Upper lobe of left lung (tissue), 4 donors: Measurements from ENCODE around the gene SUPT3H.

Experiments used
- EP300 ChIP-seq, 4 donors: sonication (generic); formaldehyde crosslinking; IDR thresholded peaks; one replicate each; pipeline ENCODE4 v1.5.1; 2017; ENCODE audit warnings: antibody characterized with exemption in 4 of 4, control low read depth in 2 of 4
- POLR2A ChIP-seq, 4 donors: fragments of 450-650 bp; IDR thresholded peaks; one replicate each; pipeline ENCODE4 v1.5.1; 2016 to 2017; ENCODE audit warnings: antibody characterized with exemption in 4 of 4, mild to moderate bottlenecking in 2 of 4
- POLR2AphosphoS5 ChIP-seq, 2 donors: sonication (generic); formaldehyde crosslinking; IDR thresholded peaks; one replicate each; pipeline ENCODE4 v1.5.1; 2017; ENCODE audit warnings: antibody characterized with exemption in 2 of 2
- TF ChIP-seq, protein P1 (sequence below), 6 experiments: fragments of 450-650 bp in 4 of 6; fragments of 200-600 bp in 2 of 6; sonication (generic) in 2 of 6; IDR thresholded peaks; one replicate each; pipeline ENCODE4 v1.5.1; 2016 to 2019; ENCODE audit warnings: antibody characterized with exemption in 6 of 6

- TF ChIP-seq POLR2AphosphoS5 (IDR thresholded peaks at IDR 0.05): no peak
- TF ChIP-seq, protein P1, sequence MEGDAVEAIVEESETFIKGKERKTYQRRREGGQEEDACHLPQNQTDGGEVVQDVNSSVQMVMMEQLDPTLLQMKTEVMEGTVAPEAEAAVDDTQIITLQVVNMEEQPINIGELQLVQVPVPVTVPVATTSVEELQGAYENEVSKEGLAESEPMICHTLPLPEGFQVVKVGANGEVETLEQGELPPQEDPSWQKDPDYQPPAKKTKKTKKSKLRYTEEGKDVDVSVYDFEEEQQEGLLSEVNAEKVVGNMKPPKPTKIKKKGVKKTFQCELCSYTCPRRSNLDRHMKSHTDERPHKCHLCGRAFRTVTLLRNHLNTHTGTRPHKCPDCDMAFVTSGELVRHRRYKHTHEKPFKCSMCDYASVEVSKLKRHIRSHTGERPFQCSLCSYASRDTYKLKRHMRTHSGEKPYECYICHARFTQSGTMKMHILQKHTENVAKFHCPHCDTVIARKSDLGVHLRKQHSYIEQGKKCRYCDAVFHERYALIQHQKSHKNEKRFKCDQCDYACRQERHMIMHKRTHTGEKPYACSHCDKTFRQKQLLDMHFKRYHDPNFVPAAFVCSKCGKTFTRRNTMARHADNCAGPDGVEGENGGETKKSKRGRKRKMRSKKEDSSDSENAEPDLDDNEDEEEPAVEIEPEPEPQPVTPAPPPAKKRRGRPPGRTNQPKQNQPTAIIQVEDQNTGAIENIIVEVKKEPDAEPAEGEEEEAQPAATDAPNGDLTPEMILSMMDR (IDR thresholded peaks at IDR 0.05): no peak
- no peak for TF ChIP-seq EP300 (IDR thresholded peaks at IDR 0.05)
- TF ChIP-seq POLR2A (IDR thresholded peaks at IDR 0.05): no peak
These were observed 405.0 kb downstream of the SUPT3H start for GRCh38 chr6:44972709-44973108.
